Activated T-helper 1 cell treated with Interleukin-2 at 50 U/mL for 16 hours (primary cell): Measurements from ENCODE around the gene ABCC10.
"Not testable (repeated sequence)": the region's sequence is repeated elsewhere in the genome, so short reads cannot be mapped to it uniquely, and the experiment has no call there.

ENCODE experiments used
- DNase-seq: peaks from one replicate; pipeline ENCODE4 v3.0.0-alpha.2; 2020; ENCODE audit warnings: low read depth

ABCC10 gene, protein sequence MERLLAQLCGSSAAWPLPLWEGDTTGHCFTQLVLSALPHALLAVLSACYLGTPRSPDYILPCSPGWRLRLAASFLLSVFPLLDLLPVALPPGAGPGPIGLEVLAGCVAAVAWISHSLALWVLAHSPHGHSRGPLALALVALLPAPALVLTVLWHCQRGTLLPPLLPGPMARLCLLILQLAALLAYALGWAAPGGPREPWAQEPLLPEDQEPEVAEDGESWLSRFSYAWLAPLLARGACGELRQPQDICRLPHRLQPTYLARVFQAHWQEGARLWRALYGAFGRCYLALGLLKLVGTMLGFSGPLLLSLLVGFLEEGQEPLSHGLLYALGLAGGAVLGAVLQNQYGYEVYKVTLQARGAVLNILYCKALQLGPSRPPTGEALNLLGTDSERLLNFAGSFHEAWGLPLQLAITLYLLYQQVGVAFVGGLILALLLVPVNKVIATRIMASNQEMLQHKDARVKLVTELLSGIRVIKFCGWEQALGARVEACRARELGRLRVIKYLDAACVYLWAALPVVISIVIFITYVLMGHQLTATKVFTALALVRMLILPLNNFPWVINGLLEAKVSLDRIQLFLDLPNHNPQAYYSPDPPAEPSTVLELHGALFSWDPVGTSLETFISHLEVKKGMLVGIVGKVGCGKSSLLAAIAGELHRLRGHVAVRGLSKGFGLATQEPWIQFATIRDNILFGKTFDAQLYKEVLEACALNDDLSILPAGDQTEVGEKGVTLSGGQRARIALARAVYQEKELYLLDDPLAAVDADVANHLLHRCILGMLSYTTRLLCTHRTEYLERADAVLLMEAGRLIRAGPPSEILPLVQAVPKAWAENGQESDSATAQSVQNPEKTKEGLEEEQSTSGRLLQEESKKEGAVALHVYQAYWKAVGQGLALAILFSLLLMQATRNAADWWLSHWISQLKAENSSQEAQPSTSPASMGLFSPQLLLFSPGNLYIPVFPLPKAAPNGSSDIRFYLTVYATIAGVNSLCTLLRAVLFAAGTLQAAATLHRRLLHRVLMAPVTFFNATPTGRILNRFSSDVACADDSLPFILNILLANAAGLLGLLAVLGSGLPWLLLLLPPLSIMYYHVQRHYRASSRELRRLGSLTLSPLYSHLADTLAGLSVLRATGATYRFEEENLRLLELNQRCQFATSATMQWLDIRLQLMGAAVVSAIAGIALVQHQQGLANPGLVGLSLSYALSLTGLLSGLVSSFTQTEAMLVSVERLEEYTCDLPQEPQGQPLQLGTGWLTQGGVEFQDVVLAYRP (N-terminal part only)

DNA sequence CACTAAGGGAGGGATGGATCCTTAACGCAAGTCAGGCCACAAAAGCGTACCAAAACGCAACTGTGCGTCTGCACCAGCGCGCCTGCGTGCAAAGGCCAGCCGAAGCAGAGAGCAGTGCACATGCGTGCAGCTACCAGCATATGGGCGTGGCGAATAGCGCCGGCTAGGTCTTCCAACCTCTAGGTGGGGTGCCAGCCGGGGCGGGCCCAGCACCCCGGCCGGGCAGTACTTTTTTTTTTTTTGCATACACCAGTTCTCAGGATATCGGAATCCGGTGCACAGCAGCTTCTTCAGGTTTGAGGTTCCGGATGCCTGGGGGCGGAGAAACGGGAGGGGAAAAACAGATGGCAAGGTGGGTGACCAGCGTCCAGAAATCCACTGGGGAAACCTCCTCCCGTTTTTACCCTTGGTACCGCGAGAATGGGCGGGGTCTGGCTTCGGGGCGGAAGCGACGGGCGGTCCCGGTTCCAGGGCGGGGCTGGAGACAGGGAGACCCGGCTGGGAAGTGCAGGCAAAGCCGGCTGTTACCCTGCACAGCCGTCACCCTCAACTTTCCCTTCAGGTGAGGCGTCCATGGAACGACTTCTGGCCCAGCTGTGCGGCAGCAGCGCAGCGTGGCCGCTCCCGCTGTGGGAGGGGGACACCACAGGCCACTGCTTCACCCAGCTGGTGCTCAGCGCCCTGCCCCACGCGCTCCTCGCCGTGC lies at the start of gene ABCC10:
Gene ABCC10 (plus strand): TSS at position 136 of the 706 bp plus-strand sequence. CDS start 438 bp downstream, at position 574.
- peak; percentile 90 for DNase-seq

DNA sequence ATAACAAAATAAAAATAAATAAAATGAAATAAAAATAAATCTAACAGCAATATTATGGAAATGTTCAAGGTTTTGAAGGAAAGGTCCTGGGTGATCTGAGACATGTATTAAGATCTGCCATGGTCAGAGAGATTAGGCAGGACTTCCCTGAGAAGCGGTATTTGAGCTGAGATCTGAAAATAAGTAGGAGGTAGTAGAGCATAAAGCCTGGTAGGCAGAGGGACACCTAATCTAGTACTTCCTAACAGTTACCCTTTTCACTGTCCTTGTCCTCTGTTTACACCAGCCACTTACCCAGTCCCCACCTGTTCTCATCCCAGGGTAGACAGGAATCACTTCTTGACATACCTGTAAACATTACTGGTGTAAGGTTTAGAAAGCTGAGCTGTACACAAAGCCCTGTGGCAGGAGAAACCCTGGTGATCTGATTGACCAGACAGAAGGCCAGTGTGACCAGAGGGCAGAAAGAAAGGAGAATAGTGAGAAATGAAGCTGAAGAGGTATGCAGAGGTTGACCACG lies 49.6 kb upstream of the ABCC10 start:
- DNase-seq = no peak

DNA sequence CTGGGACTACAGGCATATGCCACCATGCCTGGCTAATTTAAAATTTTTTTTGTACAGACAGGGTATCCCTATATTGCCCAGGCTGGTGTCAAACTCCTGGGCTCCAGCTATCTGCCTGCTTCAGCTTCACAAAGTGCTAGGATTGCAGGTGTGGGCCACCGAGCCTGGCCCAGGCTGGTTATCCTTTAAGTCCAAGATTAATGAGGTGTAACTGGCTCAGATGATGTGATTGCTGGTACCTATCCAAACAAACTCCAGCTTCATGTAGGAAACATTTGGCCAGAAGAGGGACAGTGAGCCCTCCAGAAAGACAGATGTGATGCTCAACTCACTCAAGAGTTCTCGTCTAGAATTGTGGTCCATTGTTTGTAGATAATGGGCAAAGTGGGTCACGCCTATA lies 48.7 kb upstream of the ABCC10 start:
- no peak for DNase-seq

DNA sequence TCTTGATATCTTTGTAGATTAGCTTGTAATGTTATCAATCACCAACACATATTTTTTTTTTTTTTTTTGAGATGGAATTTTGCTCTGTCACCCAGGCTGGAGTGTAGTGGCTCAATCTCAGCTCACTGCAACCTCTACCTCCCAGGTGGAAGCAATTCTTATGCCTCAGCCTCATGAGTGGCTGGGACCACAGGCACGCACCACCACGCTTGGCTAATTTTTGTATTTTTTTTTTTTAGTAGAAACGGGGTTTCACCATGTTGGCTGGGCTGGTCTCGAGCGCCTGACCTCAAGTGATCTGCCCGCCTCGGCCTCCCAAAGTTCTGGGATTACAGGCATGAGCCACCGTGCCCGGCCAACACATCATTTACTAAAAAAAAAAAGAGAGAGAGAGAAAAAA lies 46.5 kb upstream of the ABCC10 start:
- not testable (repeated sequence) for DNase-seq

DNA sequence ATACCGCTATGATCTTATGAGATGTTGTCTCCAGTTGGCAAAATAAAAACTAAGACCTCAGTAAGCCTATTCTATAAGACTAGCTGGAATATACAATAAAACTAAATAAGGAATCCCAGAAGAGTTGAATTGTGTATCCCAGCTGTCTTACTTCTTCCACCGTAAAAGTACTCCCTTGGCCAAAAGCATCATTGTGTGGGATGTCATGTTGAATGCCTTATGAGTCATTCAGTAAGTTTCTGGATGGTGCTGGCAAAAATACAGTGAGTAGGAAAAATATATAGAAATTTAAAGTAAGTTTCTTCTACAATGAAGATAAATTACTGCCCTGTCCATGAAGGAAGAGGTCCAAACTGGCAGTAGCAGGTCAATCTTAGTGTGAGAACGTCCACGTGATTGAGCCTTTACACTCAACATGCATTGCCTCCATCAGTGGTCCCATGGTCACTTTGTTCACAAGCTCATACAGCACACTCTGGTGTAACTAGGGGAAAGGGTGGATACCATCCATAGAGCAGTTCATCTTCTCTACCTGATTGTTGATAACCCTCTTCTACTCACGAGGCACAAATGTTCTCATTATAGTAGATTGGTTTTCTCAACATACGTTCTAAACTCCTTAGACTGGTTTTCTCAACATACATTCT lies 44.2 kb upstream of the ABCC10 start:
- no peak for DNase-seq

DNA sequence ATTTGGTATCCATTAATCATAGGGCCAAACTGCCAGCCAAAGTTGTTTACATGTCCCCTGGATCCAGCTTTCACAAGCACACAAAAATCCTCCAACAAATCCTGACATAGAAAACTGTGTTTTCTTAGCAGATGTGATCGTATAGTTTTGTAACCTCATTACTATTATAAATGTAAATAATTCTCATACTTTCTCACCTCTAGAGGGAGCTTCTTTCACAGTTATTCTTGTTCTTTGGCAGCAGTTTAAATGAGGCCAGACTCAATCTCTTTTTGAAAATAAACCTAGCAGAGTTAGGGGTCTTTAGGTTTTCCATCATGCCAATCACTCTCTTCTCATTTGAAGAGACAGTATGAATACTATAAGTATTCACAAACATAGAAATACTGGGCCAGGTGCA lies 40.8 kb upstream of the ABCC10 start:
- DNase-seq = no peak

DNA sequence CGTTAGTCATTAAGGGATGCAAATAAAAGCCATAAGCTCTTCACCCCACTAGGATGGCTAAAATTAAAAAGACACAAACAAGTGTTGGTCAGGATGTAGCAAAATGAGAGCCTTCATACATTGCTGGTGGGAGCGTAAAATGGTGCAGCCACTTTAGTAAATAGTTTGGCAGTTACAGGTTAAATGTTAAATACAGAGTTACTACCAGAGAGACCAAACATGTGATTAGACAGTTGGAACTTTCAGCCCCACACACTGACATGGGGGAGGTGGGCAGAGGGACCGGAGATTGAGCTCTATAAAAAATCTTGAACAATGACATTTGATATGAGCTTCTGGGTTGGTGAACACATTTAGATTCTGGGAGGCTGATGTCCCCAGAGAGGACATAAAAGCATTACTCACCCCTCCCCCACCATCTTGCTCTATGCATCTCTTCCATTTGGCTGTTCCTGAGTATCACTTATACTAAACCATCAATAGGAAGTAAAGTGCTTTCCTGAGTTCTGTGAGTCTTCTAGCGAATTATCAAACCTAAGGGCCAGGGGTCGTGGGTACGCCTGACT lies 37.5 kb upstream of the ABCC10 start:
- DNase-seq = no peak

DNA sequence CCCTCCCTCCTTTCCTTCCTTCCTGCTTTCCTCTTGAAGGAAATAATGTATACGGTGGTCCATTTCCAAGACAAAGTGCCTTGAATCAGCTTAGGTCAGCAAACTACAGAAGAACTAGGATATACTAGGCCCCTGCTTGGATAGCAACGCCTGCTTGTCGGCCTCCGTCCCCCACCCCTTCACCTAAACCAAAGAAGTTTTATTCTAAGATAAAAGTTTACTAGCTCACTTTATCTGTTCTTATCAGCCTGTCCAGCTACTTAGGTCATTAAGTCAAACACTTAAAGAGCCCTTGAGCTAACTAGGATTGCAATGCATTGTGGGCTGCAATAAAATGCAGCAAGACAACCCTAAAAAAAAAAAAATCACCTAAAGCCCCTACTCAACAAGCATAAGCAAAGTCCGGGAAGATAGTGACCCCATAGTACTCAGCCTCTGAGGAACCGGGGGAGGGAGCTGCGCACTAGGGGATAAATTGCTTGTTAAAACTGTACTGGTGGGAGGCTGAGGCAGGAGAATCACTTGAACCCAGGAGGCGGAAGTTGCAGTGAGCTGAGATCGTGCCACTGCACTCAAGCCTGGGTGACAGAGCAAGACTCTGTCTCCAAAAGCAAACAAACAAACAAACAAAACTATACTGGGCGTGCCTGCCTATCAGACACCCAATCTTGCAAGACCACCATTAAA lies 36.4 kb upstream of the ABCC10 start:
- not testable (repeated sequence) for DNase-seq

DNA sequence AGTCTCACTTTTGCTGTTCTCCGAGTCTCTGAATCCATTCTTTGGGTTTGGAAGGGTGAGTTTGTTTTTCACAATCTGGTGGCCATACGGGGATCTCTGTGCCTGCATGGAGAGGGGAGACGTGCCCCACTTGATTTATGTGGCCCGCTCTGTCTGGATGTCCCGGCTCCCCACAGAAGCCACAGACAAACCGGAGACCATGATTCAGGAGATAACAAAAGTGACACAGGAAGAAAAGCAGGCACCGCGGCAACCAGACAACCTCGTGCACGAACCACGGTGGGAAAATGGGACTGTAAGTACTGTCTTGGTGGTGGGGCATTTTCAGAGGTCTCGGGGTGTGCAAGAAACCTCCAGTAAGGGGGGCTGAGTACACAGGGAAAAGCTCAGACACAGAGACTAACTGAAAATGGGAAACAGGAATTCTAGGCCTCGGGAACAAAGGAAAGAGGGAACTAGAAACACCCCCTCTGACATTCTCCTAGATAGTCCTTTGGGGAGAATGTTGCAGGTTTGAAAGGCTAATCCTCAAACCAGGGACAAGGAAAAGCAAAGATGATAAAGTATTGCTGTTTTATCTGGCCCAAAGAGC lies 35.8 kb upstream of the ABCC10 start:
- DNase-seq = peak; percentile 13

DNA sequence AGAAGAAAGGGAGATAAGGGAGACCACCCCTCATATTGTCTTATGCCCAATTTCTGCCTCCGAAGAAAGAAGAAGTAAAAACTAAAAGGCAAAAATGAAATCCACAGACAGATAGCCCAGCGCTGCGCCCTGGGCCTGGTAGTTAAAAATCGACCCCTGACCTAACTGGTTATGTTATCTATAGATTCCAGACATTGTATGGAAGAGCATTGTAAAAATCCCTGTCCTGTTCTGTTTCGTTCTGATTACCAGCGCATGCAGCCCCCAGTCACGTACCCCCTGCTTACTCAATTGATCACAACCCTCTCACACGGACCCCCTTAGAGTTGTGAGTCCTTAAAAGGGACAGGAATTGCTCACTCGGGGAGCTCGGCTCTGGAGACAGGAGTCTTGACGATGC lies 34.2 kb upstream of the ABCC10 start:
- not testable (repeated sequence) for DNase-seq

DNA sequence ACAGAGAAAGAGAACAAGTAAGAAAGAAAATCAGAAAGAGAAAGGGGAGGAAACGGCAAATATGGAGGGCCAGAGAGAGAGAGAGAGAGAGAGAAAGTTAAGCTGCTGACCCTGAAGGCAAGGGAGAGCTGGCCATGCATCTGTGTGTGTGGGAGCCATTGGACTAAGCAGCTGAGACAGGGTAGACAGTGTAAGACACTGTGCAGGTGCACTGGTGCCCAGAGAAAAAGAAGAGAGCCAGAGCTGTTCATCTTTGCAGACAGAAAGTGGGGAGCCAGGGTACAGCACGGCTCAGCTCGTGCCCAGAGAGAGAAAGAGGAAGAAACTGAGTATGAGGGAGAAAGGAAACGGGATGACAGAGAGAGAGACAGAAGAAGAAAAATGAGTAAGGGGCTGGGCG lies 33.7 kb upstream of the ABCC10 start:
- no peak for DNase-seq

DNA sequence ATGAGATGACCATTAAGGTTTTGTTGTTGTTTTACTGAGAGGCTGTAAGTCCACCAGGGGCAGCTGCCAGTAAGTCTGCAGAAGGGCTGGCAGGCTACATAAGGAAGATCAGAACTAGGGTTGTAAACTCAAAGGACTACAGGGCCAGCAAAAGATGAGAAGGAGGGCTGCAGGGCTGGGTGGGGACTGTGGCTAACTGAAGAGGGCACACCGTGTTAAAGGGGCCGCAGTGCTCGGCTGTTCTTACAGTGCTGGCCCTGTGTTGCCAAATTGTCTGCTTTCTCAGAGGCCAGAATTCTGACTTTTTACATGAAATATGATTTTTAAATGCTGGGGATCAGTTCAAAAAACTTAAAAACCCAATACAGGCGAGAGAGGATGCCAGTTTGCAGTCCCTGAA lies 32.4 kb upstream of the ABCC10 start:
- no peak for DNase-seq

DNA sequence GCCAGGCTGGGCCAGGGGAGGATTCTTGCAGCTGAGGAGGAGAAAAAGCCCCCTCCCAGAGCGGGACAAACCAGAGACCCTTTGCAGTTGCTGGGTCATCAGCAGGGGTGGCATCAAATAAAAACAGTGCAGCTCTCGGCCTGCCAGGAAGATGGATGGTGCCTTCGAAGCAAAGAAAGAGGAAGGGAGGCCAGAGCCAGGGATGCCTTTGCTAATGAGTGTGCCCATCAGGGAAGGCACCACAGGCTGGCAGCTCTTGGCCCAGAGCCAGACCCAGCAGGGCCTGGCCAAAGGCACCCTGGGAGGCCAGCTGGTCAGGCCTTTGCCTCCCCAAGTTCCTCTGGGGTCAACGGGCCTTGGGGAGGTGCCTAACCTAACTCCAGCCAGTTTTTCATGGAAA lies 31.6 kb upstream of the ABCC10 start:
- no peak for DNase-seq

DNA sequence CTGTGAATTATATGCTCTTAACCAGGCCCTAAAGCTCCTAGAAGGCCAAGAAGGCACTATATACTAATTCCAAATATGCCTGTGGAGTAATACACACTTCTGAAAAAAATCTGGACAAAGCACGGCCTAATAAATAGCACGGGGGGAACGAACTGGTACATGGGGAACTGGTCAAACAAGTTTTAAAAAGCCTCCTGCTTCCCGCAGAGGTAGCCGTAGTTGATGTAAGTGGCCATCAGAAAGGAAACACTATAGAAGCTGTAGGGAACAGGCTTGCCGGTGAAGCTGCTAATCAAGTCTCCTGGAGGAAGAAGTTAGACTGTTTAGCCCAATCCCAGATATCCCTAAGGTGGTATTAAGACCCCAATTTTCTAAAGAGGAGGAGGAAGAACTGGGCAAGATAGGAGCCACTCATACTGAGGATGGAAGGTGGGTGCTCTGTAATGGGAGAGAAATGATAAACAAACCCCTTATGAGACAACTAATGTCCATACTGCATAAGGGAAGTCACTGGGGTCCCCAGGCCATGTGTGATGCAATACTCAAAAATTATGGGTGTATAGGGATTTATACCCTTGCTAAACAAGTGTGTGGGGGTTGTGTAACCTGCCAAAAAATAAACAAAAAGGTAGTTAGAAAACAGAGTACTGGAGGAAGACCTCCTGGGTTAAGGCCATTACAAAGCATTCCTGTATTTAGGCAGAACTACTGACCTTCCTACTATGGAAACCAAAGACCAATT lies 30.8 kb upstream of the ABCC10 start:
- DNase-seq = no peak

DNA sequence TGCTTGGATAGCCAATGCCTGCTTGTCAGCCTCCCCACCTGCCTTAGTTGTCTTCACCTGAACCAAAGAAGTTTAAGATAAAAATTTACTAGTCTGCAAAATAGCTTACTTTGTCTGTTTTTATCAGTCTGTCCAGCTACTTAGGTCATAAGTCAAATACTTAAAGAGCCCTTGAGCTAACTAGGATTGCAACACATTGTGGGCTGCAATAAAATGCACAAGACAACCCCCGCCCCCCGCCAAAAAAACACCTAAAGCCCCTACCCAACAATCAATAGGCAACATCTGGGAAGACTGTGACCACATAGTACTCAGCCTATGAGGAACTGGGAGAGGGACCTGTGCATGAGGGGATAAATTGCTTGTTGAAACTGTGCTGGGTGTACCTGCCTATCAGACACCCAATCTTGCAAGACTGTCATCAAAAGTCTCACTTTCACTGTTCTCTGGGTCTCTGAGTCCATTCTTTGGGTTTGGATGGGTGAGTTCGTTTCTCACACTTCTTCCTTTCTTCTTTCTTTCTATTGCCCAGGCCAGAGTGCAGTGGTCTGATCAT lies 27.3 kb upstream of the ABCC10 start:
- no peak for DNase-seq

DNA sequence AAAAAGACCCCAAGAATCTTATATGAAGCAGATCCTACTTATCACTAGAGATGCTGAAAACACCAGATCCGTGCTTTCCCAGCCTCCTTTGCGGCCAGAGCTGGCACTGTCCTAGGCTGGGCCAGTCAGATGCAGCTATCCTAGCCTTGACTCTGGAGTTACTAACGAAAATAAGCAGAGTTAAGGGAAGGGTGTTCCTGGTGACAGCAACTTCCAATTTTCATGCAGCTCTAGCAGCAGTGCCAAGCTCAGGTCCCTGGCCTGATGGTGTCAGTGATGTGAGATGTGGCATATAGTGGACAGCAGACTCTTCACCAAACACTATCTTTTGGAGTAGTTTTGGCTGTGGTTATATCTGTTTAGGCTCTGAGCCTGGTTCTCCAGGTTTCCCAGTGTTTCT lies 25.6 kb upstream of the ABCC10 start:
- DNase-seq = no peak

DNA sequence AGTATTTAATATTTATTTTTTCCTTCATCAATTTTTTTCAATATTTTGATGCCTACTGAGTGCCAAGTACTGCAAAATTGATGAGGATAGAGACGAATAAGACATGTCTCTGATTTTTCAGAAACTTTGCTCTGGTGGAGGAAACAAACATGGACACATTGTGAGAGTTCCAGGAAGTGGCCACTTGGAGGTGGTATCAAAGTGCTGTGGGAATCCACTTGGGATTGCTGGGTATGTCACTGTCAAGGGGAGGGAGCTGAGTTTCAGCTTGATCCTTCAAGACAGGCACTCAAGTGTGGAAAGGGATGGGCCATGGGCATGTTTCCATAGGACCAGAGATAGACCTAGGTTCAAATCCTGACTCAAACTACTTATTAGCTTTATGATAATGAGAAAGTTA lies 24.5 kb upstream of the ABCC10 start:
- DNase-seq = no peak

DNA sequence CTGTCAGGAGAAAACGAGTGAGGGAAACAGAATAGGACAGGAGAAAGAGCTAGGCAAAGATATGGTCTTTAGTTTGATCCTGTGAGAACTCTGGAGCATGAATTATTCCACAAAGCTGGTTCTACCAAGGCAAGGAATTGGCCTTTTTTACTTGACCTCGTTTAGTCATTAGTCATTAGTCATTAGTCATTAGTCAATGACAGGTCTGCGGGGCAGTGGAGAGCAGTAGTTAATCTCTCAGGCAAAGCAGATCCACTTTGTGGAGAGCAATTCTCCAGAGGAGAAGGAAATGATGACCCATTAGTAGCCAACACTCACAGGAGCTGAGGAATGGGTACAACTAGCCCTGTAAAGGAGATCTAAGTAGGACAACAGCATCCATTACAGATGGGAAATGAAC lies 22.0 kb upstream of the ABCC10 start:
- no peak for DNase-seq

DNA sequence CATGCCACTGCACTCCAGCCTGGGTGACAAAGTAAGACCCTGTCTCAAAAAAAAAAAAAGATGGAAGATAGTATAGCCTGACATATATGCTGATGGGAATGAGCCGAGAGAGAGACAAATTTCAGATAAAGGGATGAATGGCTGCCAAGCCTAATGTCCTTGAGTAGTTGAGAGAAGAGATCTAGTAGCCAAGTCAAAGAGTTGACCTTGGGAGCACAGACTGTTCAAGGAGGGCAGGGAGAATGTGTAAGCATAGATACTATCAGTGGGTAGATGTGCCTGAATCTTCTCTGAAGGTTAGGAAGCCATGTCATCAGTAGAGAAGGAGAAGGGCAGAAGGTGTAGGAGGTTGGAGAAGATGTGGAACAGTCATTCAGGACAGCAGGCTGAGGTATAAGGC lies 20.0 kb upstream of the ABCC10 start:
- no peak for DNase-seq
